ENCODE results near the gene PRKAA2.
"Not testable (repeated sequence)": the region's sequence is repeated elsewhere in the genome, so short reads cannot be mapped to it uniquely, and the experiment has no call there.

Gene PRKAA2

DNA sequence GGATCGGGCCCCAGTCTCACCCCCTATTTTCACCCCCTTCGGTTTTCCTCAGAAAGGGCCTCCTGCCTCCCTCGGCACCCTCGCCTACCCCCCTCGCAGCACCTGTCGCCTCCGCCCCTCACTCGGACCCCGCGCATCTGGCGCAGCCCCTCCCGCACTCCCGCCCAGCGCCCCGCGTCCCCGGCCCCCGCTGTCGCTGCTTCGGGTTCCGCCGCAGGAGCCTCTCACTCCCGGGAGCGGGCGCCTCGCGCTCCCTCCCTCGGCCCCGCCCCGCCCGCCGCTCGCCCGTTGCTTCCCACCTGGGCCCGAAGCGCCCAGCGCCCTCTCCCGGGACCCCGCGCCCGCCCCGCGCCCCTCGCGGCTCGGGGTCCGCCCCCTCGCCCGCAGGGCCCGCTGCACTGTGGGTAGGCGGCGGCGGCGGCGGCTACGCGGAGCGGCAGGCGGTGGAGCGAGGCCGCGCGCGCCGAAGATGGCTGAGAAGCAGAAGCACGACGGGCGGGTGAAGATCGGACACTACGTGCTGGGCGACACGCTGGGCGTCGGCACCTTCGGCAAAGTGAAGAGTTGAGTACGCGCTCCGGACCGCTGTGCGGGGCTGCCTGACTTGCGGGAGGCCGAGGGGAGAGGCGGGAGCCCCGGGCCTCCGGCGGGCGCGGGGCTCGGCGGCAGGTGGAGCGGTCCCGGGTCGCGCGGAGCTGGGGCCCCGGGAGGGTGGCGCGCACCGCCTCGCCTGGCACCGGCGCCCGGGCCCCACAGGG, at the start of gene PRKAA2:
Gene PRKAA2 (plus strand): TSS at position 396 of the 758 bp plus-strand sequence. CDS start 74 bp downstream, at position 470.
- H3K4me3 ChIP-seq (ENCODE audit: low read length) = no peak within 1 kb of the TSS
- TF ChIP-seq, protein P1, sequence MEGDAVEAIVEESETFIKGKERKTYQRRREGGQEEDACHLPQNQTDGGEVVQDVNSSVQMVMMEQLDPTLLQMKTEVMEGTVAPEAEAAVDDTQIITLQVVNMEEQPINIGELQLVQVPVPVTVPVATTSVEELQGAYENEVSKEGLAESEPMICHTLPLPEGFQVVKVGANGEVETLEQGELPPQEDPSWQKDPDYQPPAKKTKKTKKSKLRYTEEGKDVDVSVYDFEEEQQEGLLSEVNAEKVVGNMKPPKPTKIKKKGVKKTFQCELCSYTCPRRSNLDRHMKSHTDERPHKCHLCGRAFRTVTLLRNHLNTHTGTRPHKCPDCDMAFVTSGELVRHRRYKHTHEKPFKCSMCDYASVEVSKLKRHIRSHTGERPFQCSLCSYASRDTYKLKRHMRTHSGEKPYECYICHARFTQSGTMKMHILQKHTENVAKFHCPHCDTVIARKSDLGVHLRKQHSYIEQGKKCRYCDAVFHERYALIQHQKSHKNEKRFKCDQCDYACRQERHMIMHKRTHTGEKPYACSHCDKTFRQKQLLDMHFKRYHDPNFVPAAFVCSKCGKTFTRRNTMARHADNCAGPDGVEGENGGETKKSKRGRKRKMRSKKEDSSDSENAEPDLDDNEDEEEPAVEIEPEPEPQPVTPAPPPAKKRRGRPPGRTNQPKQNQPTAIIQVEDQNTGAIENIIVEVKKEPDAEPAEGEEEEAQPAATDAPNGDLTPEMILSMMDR (IDR thresholded peaks at IDR 0.05; ENCODE audit: low read depth, low read length, poor library complexity, severe bottlenecking) = no peak
- TF ChIP-seq EZH2phosphoT487 (IDR thresholded peaks at IDR 0.05; ENCODE audit: borderline replicate concordance, low read length) = no peak
- H3K9me3 ChIP-seq (ENCODE audit: control insufficient read depth, insufficient read depth, low read length) = no peaks in the 10 kb centered on the region
- H3K4me2 ChIP-seq (ENCODE audit: low read length) = no peak within 1 kb of the TSS
- H3K79me2 ChIP-seq (ENCODE audit: control insufficient read depth, low read length) = no peaks in the 10 kb centered on the region
- no peaks in the 10 kb centered on the region for H3K9me2 ChIP-seq (replicated peaks; ENCODE audit: control insufficient read depth, low read length)
- H3K36me3 ChIP-seq (ENCODE audit: control insufficient read depth, low read length) = no peaks in the 10 kb centered on the region
- H3K4me1 ChIP-seq (ENCODE audit: control insufficient read depth, low read length) = no peaks in the 10 kb centered on the region
- H3K27me3 ChIP-seq (ENCODE audit: control insufficient read depth, low read length) = no peaks in the 10 kb centered on the region
- no peaks in the 10 kb centered on the region for H4K20me1 ChIP-seq (ENCODE audit: control insufficient read depth, insufficient read depth, low read depth, low read length)
- no peaks in the 10 kb centered on the region for H3F3A ChIP-seq (ENCODE audit: control insufficient read depth, insufficient read depth)
- H3K27ac ChIP-seq (ENCODE audit: low read depth, low read length) = no peak within 1 kb of the TSS

DNA sequence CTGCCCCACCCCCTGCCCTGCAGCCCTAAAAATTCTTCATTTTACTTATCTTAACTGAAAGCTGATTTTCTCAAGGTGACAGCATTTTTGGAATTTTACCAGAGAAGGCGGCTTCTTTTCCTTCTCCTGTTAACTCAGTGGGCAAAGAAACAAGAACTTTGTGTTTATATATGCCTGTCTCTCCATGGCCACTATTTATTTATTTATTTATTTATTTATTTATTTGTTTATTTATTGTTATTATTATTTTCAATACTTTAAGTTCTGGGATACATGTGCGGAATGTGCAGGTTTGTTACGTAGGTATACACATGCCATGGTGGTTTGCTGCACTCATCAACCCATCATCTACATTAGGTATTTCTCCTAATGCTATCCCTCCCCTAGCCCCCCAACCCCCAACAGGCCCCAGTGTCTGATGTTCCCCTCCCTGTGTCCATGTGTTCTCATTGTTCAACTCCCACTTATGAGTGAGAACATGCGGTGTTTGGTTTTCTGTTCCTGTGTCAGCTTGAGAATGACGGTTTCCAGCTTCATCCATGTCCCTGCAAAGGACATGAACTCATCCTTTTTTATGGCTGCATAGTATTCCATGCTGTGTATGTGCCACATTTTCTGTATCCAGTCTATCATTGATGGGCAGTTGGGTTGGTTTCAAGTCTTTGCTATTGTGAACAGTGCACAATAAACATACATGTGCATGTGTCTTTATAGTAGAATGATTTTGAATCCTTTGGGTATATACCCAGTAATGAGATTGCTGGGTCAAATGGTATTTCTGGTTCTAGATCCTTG, 49.5 kb upstream of the PRKAA2 start:
- not testable (repeated sequence) for H3K4me1 ChIP-seq (ENCODE audit: control insufficient read depth, low read length); H3K4me2 ChIP-seq (ENCODE audit: low read length); H3K27me3 ChIP-seq (ENCODE audit: control insufficient read depth, low read length); H3K4me3 ChIP-seq (ENCODE audit: low read length); H3K79me2 ChIP-seq (ENCODE audit: control insufficient read depth, low read length); H3K9me3 ChIP-seq (ENCODE audit: control insufficient read depth, insufficient read depth, low read length); H3K36me3 ChIP-seq (ENCODE audit: control insufficient read depth, low read length); H3K9me2 ChIP-seq (replicated peaks; ENCODE audit: control insufficient read depth, low read length); H4K20me1 ChIP-seq (ENCODE audit: control insufficient read depth, insufficient read depth, low read depth, low read length); H3K27ac ChIP-seq (ENCODE audit: low read depth, low read length); H3F3A ChIP-seq (ENCODE audit: control insufficient read depth, insufficient read depth)

DNA sequence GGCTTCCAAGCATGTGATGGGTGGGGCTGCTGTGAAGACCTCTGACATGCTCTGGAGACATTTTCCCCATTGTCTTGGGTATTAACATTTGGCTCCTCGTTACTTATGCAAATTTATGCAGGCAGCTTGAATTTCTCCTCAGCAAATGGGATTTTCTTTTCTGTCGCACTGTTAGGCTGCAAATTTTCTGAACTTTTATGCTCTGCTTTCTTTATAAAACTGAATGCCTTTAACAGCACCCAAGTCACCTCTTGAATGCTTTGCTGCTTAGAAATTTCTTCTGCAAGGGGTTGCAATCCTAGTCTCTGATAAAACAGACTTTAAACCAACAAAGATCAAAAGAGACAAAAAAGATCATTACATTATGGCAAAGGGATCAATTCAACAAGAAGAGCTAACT, 35.0 kb upstream of the PRKAA2 start:
- not testable (repeated sequence) for H3K36me3 ChIP-seq (ENCODE audit: control insufficient read depth, low read length); H3K79me2 ChIP-seq (ENCODE audit: control insufficient read depth, low read length); H3F3A ChIP-seq (ENCODE audit: control insufficient read depth, insufficient read depth); H3K27me3 ChIP-seq (ENCODE audit: control insufficient read depth, low read length); H3K4me3 ChIP-seq (ENCODE audit: low read length); H3K9me2 ChIP-seq (replicated peaks; ENCODE audit: control insufficient read depth, low read length); H3K4me1 ChIP-seq (ENCODE audit: control insufficient read depth, low read length); H3K9me3 ChIP-seq (ENCODE audit: control insufficient read depth, insufficient read depth, low read length); H4K20me1 ChIP-seq (ENCODE audit: control insufficient read depth, insufficient read depth, low read depth, low read length); H3K27ac ChIP-seq (ENCODE audit: low read depth, low read length); H3K4me2 ChIP-seq (ENCODE audit: low read length)

DNA sequence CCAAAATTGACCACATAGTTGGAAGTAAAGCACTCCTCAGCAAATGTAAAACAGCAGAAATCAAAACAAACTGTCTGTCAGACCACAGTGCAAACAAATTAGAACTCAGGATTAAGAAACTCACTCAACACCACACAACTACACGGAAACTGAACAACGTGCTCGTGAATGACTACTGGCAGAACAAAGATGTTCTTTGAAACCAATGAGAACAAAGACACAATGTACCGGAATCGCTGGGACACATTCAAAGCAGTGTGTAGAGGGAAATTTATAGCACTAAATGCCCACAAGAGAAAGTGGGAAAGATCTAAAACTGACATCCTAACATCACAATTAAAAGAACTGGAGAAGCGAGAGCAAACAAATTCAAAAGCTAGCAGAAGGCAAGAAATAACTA, 34.3 kb upstream of the PRKAA2 start:
- H3K36me3 ChIP-seq (ENCODE audit: control insufficient read depth, low read length); H3K27me3 ChIP-seq (ENCODE audit: control insufficient read depth, low read length); H3K4me3 ChIP-seq (ENCODE audit: low read length); H3K4me1 ChIP-seq (ENCODE audit: control insufficient read depth, low read length); H4K20me1 ChIP-seq (ENCODE audit: control insufficient read depth, insufficient read depth, low read depth, low read length); H3K9me3 ChIP-seq (ENCODE audit: control insufficient read depth, insufficient read depth, low read length); H3K79me2 ChIP-seq (ENCODE audit: control insufficient read depth, low read length); H3K4me2 ChIP-seq (ENCODE audit: low read length); H3K27ac ChIP-seq (ENCODE audit: low read depth, low read length); H3F3A ChIP-seq (ENCODE audit: control insufficient read depth, insufficient read depth); H3K9me2 ChIP-seq (replicated peaks; ENCODE audit: control insufficient read depth, low read length): not testable (repeated sequence)

DNA sequence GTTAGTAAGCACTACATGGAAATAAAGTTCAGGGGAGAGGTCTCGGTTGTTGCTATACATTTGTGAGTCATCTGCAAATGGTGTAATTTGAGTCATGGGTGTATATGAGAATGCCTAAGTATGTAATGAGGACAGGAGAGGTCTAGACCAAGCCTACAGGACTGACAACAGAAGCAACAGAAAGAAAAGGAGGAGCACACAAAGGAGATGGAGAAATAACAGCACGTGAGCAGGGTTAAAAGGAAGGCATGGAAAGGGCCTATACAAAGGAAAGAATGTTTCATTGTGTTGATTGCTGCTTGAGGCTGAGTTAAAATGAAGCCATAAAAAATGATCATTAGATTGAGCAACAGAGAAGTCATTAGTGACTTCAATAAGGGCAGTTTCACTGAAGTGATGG, 28.0 kb upstream of the PRKAA2 start:
- H3K36me3 ChIP-seq (ENCODE audit: control insufficient read depth, low read length) = no peaks in the 10 kb centered on the region
- H3K27me3 ChIP-seq (ENCODE audit: control insufficient read depth, low read length) = no peaks in the 10 kb centered on the region
- H3K4me1 ChIP-seq (ENCODE audit: control insufficient read depth, low read length) = no peaks in the 10 kb centered on the region
- no peaks in the 10 kb centered on the region for H3K9me3 ChIP-seq (ENCODE audit: control insufficient read depth, insufficient read depth, low read length)
- H3K79me2 ChIP-seq (ENCODE audit: control insufficient read depth, low read length) = no peaks in the 10 kb centered on the region
- H4K20me1 ChIP-seq (ENCODE audit: control insufficient read depth, insufficient read depth, low read depth, low read length) = no peaks in the 10 kb centered on the region
- no peak overlapping the region for H3K27ac ChIP-seq (ENCODE audit: low read depth, low read length)
- no peaks in the 10 kb centered on the region for H3F3A ChIP-seq (ENCODE audit: control insufficient read depth, insufficient read depth)
- TF ChIP-seq, protein P1 (IDR thresholded peaks at IDR 0.05; ENCODE audit: low read depth, low read length, poor library complexity, severe bottlenecking) = no peak
- TF ChIP-seq EZH2phosphoT487 (IDR thresholded peaks at IDR 0.05; ENCODE audit: borderline replicate concordance, low read length) = no peak
- H3K4me2 ChIP-seq (ENCODE audit: low read length) = no peak overlapping the region
- no peaks in the 10 kb centered on the region for H3K9me2 ChIP-seq (replicated peaks; ENCODE audit: control insufficient read depth, low read length)
- no peak overlapping the region for H3K4me3 ChIP-seq (ENCODE audit: low read length)
